Body of pancreas (tissue), 4 donors: ENCODE measurements around the gene TEX35. TPM values are rescaled to one million over a fixed set of nuclear protein-coding genes. Genes with fewer than 3 reads are reported as not detected.

ENCODE experiments used
- ATAC-seq: fragments of 150-250 bp; one replicate; pipeline ENCODE4 v1.9.1; 2016
- DNase-seq, 4 donors: peaks; one replicate each; pipeline ENCODE4 v3.0.0-alpha.2; 2019
- H3K27ac ChIP-seq, 4 donors: fragments of 200-600 bp; sonication (generic); 1 replicate in 3 of 4; 2 replicates in 1 of 4; pipeline versions ENCODE4 v1.5.1 to v1.6.1; 2016 to 2019; ENCODE audit warnings: mild to moderate bottlenecking in 1 of 4, mixed read lengths in 1 of 4, moderate library complexity in 1 of 4
- H3K27me3 ChIP-seq, 2 donors: fragments of 200-600 bp; sonication (generic); one replicate each; pipeline ENCODE4 v1.6.0; 2016; ENCODE audit warnings: mild to moderate bottlenecking in 1 of 2
- H3K36me3 ChIP-seq, 2 donors: fragments of 200-600 bp; sonication (generic); replicated peaks in 1 of 2; 2 replicates each; pipeline ENCODE4 v1.5.1; 2016; ENCODE audit warnings: low read depth in 2 of 2; ENCODE audit not compliant: insufficient read depth in 1 of 2
- H3K4me1 ChIP-seq: fragments of 200-600 bp; sonication (generic); one replicate; pipeline ENCODE4 v1.6.0; 2016
- H3K4me3 ChIP-seq, 2 donors: fragments of 200-600 bp; sonication (generic); 1 replicate in 1 of 2; 2 replicates in 1 of 2; pipeline ENCODE4 v1.5.1; 2016 to 2019
- H3K9me3 ChIP-seq, 3 donors: fragments of 200-600 bp; sonication (generic); 1 replicate in 2 of 3; 2 replicates in 1 of 3; pipeline ENCODE4 v1.5.1; 2016
- POLR2A ChIP-seq, 3 donors: fragments of 450-650 bp; IDR thresholded peaks; one replicate each; pipeline ENCODE4 v1.6.1; 2016; ENCODE audit warnings: antibody characterized with exemption in 3 of 3, mild to moderate bottlenecking in 2 of 3
- WGBS, 2 donors: methylation state at CpG; one replicate each; pipeline ENCODE4 v1.1.5; 2017; 5-methylcytosine and 5-hydroxymethylcytosine counted together
- intact Hi-C: fragments of 100-400 bp; cut with DNase I; formaldehyde crosslinking; loops from one replicate; pipeline ENCODE4 v1.15.1; 2023
- total RNA-seq, 2 donors: library from RNA; depleted of rRNA; stranded (reverse); fragments of >200 nt; gene quantifications; one replicate each; pipeline ENCODE4 v1.1.0, GENCODE V29; 2016
- TF ChIP-seq, protein P1 (sequence below), 7 experiments: fragments of 450-650 bp in 4 of 7; fragments of 200-600 bp in 3 of 7; sonication (generic) in 3 of 7; IDR thresholded peaks; one replicate each; pipeline ENCODE4 v1.5.1; 2016 to 2019; ENCODE audit warnings: antibody characterized with exemption in 7 of 7

The TEX35 gene
- total RNA-seq, 2 donors from 2014 or later: not detected

DNA sequence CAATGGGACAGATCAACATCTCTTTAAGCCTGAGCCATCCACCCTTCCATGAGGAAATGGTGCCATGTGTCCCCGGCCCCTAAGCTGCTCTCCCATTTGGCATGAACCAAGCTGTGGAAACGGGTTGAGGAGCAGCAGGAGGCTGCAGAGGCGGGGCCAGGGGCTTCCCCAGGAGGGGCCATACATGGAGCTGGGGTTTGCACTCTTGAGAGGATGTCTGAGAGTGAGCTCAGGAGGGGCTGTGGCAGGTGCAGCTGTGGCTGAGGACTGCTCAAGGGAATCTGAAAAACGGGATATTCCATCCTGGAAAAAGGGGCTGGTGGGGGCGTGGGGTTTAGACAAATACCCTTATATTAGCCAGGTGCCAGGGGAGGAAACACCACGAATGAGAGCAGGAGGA lies 9.1 kb upstream of the TEX35 start:
- intact Hi-C loops: no loop called here
- no peaks in the 10 kb centered on the region for H3K36me3 ChIP-seq
- 58 to 74% methylated on average over 6 of the region's 6 CpGs for WGBS, 2 donors
- DNase-seq (no peak), ATAC-seq (no peak)
- H3K9me3 ChIP-seq: no peaks in the 10 kb centered on the region
- TF ChIP-seq, protein P1, sequence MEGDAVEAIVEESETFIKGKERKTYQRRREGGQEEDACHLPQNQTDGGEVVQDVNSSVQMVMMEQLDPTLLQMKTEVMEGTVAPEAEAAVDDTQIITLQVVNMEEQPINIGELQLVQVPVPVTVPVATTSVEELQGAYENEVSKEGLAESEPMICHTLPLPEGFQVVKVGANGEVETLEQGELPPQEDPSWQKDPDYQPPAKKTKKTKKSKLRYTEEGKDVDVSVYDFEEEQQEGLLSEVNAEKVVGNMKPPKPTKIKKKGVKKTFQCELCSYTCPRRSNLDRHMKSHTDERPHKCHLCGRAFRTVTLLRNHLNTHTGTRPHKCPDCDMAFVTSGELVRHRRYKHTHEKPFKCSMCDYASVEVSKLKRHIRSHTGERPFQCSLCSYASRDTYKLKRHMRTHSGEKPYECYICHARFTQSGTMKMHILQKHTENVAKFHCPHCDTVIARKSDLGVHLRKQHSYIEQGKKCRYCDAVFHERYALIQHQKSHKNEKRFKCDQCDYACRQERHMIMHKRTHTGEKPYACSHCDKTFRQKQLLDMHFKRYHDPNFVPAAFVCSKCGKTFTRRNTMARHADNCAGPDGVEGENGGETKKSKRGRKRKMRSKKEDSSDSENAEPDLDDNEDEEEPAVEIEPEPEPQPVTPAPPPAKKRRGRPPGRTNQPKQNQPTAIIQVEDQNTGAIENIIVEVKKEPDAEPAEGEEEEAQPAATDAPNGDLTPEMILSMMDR (IDR thresholded peaks at IDR 0.05): no peak
- TF ChIP-seq POLR2A (IDR thresholded peaks at IDR 0.05): no peak
- H3K4me1 ChIP-seq: peaks cover 5% of the 10 kb centered on the region
- H3K4me3 ChIP-seq: no peak overlapping the region
- H3K27ac ChIP-seq: no peak overlapping the region
- no peaks in the 10 kb centered on the region for H3K27me3 ChIP-seq

DNA sequence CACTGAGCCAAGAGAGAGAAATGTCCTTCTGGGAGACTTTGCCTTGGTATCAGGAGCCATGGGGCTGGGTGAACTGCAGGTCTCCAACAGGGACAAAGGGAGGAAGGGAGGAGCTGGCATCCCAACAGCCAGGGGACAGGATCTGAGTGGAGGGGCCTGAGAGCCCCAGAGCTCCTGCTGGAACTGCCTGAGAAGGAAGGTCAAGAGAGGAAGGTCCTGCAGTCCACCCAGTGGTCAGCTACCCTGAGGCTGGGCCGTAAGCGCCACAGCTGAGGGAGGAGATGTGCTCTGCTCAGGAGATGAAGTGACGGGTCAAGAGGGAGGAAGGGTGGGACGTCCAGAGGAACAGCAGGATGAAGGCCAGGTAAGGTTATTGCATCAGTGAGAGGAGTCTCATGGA lies 8.6 kb upstream of the TEX35 start:
- peaks cover 5% of the 10 kb centered on the region for H3K4me1 ChIP-seq
- ATAC-seq: no peak

DNA sequence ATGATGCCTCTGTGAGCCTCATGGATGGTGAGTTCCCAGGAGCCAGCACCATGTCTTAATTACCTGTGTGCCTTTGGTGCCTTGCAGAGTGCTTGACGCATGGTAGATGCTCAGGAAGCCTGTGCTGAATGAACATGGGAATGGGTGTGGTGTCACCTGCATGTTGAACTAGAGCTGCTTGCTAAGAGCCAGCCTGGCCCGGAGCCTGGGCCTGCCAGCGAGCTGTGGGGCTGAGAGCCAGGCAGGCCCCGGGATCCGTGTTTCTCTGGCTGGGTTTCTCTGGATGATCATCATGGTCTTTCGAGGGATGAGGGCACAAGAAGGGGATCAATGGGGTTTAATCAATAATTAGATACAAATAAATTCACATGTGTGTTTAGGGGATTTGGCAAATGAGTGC lies 6.7 kb upstream of the TEX35 start:
- TF ChIP-seq, protein P1 (IDR thresholded peaks at IDR 0.05): no peak
- no peak for TF ChIP-seq POLR2A (IDR thresholded peaks at IDR 0.05)
- Histone ChIP-seq H3K4me1 (peaks cover 5% of the 10 kb centered on the region), H3K27me3 (no peaks in the 10 kb centered on the region), H3K36me3 (no peaks in the 10 kb centered on the region), H3K27ac (no peak overlapping the region), H3K9me3 (no peaks in the 10 kb centered on the region), H3K4me3 (no peak overlapping the region)
- intact Hi-C loops: no loop called here
- ATAC-seq (no peak), DNase-seq (peak in 2 of 4 donors; percentile 28 to 54)
- WGBS, 2 donors: 49% methylated on average over 6 of the region's 6 CpGs

More for the DNA sequence above, 8.6 kb upstream of the TEX35 start:
- WGBS, 2 donors: 70 to 85% methylated on average over 4 of the region's 4 CpGs
- H3K9me3 ChIP-seq: no peaks in the 10 kb centered on the region
- no peak for DNase-seq
- no peak overlapping the region for H3K27ac ChIP-seq
- H3K27me3 ChIP-seq: no peaks in the 10 kb centered on the region
- H3K36me3 ChIP-seq: no peaks in the 10 kb centered on the region
- intact Hi-C loops: no loop called here
- TF ChIP-seq POLR2A (IDR thresholded peaks at IDR 0.05): no peak
- H3K4me3 ChIP-seq: no peak overlapping the region

DNA sequence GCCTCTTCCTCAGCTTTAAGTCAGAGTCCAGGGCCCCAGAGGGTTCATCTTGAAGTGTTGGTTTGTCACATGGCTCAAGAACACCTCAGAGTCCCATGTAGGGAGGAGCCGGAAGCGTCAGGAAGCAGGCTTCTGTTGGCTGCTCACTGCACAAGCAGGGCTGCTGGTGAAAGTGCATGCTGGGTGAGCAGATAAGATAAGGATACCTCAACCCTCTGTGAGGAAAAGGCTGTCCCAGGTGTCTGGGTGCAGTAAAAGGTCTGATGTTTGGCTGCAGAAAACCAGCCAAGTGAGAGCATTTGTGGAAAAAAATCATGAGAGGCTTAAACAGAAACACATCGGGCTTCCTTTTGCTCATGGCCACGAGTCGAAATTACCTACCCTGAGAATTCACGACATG lies 6.2 kb upstream of the TEX35 start:
- ATAC-seq: peak; percentile 44

DNA sequence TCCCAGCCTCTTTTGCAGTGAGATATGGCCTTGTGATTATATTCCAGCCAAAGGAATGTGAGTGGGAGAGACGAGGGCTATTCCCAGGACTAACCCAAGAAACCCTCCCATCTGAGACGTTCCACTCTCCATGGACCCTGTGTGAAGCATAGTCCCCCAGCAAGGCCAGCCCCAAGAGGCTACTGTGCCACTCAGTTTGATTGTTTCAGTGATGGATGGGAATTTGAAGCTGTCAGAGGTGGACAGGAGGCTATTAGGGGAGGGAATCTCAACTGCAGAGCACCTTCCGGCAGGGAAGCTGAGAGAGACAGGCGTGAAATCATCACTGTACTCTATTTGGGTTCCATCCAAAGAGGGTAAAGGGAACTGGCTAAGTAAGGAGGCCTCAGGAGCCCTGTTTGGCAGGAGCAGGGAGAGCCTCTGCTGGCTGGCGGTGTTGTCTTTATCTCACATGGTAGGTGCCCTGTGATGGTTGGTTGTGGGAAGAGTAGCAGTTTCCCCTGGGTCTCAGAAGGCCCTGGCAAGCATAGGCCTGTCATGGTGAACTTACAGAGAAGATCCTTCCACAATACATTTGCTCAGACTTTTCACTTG lies 3.4 kb upstream of the TEX35 start:
- intact Hi-C loops: no loop called here
- Histone ChIP-seq H3K27me3 (no peaks in the 10 kb centered on the region), H3K36me3 (no peaks in the 10 kb centered on the region), H3K4me3 (no peak overlapping the region), H3K4me1 (peaks cover 5% of the 10 kb centered on the region), H3K27ac (no peak overlapping the region), H3K9me3 (no peaks in the 10 kb centered on the region)
- ATAC-seq (no peak), DNase-seq (no peak)
- 74 to 84% methylated on average over 5 of the region's 5 CpGs for WGBS, 2 donors
- TF ChIP-seq POLR2A (IDR thresholded peaks at IDR 0.05): no peak
- TF ChIP-seq, protein P1 (IDR thresholded peaks at IDR 0.05): no peak

More for the DNA sequence above, 6.2 kb upstream of the TEX35 start:
- Histone ChIP-seq H3K9me3 (no peaks in the 10 kb centered on the region), H3K4me3 (no peak overlapping the region), H3K27me3 (no peaks in the 10 kb centered on the region), H3K36me3 (no peaks in the 10 kb centered on the region), H3K27ac (no peak overlapping the region), H3K4me1 (peaks cover 5% of the 10 kb centered on the region)
- intact Hi-C loops: no loop called here
- DNase-seq: peak in 2 of 4 donors; percentile 15 to 55
- 44 to 49% methylated on average over 6 of the region's 6 CpGs for WGBS, 2 donors
- TF ChIP-seq POLR2A (IDR thresholded peaks at IDR 0.05): no peak
- TF ChIP-seq, protein P1 (IDR thresholded peaks at IDR 0.05): no peak
